ENCODE data around the gene CDH5. TPM values are rescaled to one million over a fixed set of nuclear protein-coding genes. Genes with fewer than 3 reads are reported as not detected.

CDH5 gene
- total RNA-seq, 2 experiments from 2014 or later = not detected

DNA sequence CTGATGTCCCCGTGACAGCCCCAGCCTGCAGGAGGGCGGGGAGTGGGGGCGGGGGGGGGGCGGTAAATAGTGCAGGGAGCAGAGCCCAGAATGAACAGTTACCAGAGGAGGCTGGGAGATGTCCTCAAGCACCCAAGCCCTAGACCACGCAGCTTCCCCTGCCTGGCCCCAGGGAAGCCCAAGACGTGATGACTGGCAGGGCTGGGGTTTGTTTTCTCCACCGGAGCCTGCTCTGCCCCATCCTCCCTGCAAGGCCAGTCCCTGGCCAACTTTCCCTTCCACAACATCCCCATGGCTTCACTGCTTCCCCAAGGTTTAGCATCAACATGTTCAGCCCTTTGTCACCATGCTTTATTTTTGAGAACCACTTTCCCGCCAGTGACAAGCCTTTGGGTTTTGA lies 59.2 kb downstream of the CDH5 start:
- Mint-ChIP-seq H3K27ac (no peak overlapping the region), H3K9me3 (no peaks in the 10 kb centered on the region), H3K27me3 (peaks cover 73% of the 10 kb centered on the region), H3K36me3 (ENCODE audit: low read depth) (no peaks in the 10 kb centered on the region), H3K4me3 (no peak overlapping the region), H3K4me1 (no peaks in the 10 kb centered on the region)
- ChIA-PET CTCF (interaction anchor here (1.1 kb wide), 1 partner anchor 54 kb away, joined by 4 read pairs; no protein-coding TSS in a partner anchor), POLR2A (no interaction called here)
- no peak for DNase-seq

DNA sequence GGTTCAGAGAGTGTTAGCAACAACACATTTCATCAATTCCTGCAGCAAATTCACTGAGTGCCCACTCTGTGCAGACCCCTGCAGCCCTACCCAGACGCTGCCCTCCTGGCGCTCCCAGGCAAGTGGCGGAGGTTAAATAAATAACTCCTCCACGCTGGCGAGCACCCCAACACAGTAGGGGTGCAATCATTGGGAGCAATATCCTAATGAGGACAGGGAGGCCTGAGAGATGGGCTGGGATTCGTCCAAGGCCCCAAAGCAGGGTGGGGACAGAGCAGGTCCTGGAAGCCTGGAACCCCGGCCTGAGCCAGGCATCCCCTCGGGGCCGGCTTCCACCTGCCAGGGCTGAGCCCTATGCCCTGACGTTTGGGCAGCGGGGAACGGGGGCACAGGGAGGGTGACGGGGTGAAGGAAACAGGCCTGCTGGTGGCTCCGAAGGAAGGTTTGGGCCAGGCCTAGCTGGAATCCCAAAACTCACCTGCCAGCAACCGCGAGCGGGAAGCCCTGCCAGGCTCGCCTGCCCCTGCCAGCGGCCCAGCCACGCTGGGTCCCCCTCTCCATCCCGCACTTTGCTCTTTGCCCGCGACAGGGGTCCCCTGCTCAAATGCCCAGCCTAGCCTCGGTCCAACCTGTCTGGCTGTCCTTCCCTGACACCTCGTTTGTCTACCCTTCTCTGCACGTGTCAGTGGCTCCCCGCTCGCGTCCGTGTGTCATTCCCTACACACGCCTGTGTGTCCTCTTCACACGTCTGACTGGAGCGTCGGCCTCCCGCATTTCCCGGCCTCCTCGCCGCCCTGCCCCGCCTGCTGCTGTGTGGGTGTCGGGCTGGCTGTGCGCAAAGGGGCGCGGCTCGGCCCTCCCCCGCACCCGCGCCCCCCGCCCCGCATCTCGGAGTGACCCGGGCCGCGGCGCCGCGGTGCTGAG lies 59.9 kb downstream of the CDH5 start:
- no peak for DNase-seq
- Mint-ChIP-seq H3K27me3 (peaks cover 74% of the 10 kb centered on the region), H3K36me3 (ENCODE audit: low read depth) (no peaks in the 10 kb centered on the region), H3K9me3 (no peaks in the 10 kb centered on the region), H3K4me1 (no peaks in the 10 kb centered on the region), H3K4me3 (no peak overlapping the region), H3K27ac (no peak overlapping the region)
- ChIA-PET POLR2A (no interaction called here), CTCF (interaction anchor here (1.1 kb wide), 1 partner anchor 53 kb away, joined by 4 read pairs; no protein-coding TSS in a partner anchor)

DNA sequence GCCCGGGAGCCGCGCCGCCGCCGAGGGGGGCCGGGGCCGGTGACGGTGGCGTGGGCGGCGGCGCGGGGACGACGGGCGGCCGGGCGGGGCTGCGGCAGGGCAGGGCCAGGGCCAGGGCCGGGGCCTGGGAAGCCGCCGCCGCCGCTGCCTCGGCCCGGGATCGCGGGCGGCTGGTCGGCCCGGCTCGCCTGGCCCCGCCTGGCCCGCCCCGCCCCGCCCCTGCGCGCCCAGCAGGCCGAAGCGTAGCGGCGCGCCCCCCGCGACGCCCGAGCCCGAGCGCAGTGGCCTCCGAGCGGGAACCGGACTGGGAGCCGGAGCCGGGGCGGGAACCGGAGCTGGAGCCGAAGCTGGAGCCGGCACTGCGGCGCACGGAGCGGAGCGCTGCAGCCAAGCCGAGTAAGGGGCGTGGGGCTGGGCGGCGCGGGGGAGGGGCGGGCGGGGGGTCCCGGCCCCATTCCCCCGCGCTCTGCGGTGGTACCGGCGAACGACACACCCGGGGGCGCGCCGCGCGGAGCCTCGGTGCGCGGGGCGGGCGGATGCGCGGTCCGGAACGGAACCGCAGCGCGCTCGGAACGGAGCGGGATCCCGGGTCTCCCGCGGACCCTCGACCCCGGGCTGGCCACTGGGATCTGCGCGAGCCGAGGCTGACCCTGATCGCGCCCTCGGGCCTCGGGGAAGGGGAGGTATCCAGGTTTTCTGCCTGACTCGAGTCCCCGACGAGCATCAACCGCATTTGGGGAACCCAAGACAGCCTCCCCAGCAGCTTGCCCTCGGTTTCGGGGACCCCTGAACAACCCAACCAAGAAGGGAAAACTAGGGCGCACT lies 60.8 kb downstream of the CDH5 start, which contains the start of gene BEAN1:
TSS of gene BEAN1 (plus strand) at position 260 of the 825 bp plus-strand sequence. CDS start 10,382 bp downstream, outside the sequence.
- Mint-ChIP-seq H3K27me3 (peaks cover 76% of the 10 kb centered on the region), H3K4me1 (no peaks in the 10 kb centered on the region), H3K9me3 (no peaks in the 10 kb centered on the region), H3K27ac (no peak within 1 kb of the TSS), H3K4me3 (no peak within 1 kb of the TSS), H3K36me3 (ENCODE audit: low read depth) (no peaks in the 10 kb centered on the region)
- POLR2A ChIA-PET = no interaction called here
- CTCF ChIA-PET = interaction anchor here (0.8 to 1.1 kb wide), 3 partner anchors 10 to 29 kb away, joined by 3 read pairs; no protein-coding TSS in a partner anchor
- no peak for DNase-seq

DNA sequence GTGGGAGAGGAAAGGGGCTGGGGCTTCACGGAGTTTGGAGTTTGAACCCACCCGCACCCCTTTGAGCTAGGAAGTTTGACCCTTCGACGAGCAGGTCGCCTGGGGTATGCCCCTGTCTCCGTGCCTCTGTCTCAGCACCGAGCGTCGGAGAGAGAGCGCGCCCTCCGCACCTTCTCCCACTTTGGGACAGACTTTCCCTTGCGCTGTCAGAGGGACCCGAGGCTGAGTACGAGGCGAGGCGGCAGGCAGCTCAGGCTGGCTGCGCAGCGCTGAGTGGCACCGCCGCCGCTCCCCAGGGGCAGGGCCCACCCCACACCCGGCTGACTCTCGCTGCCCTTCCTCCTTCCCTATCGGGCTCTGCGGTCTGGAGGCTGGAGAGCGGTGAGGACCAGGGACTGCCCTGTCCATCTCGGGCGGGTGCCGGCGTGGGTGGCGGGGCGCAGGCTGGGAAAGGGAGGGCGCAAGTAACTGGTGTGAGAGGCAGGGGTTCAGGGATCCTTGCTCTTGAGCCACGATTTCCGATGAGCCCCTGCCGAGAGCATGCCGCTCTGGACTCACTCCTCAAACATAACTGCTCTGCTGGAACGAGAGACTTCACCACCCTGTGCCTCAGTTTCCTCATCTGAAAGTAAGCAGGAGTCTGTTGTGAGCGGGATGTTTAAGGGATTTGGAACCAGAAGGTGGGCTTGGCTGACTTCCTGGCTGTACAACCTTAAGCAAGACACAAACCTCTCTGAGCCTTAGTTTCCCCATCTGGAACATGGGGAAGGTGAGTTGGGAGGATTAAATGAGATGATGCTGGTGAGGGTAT lies 61.6 kb downstream of the CDH5 start:
- H3K27ac Mint-ChIP-seq = no peak overlapping the region
- no peak for DNase-seq
- POLR2A ChIA-PET = no interaction called here
- no peak overlapping the region for H3K4me3 Mint-ChIP-seq
- CTCF ChIA-PET = interaction anchor here (0.8 to 1.1 kb wide), 3 partner anchors 9 to 28 kb away, joined by 3 read pairs; no protein-coding TSS in a partner anchor
- no peaks in the 10 kb centered on the region for H3K36me3 Mint-ChIP-seq (ENCODE audit: low read depth)
- peaks cover 74% of the 10 kb centered on the region for H3K27me3 Mint-ChIP-seq
- H3K4me1 Mint-ChIP-seq = no peaks in the 10 kb centered on the region
- no peaks in the 10 kb centered on the region for H3K9me3 Mint-ChIP-seq

DNA sequence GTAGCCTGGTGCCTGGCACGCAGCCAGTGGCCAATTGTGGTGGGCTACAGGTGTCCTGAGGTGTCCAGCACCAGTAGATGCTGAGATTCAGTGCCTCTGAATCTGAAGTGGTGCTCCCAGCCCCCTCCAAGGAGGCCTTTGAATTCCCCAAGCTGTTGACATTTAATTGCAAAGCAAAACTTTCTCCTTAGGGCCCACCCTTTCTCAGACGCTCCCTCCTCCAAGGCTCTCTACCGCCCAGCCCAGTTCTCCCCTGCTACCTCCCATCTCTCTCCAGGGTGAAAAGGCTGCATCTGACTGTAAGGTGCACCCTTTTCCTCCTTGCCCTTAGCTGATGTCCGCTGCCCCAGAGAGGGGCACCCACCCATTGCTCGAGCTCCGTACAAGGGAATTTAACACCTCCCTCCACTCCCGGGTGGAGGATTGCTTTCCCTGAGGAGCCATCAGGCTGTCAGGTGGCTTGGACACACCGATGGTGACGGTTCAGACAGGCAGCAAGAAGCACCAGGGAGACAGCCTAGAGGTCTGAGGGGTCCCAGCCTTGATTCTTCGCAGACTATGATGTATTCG lies 62.3 kb downstream of the CDH5 start:
- H3K27me3 Mint-ChIP-seq = peaks cover 73% of the 10 kb centered on the region
- no peaks in the 10 kb centered on the region for H3K4me1 Mint-ChIP-seq
- ChIA-PET POLR2A (no interaction called here), CTCF (interaction anchor here (1.2 kb wide), 1 partner anchor 11 kb away, joined by 4 read pairs; no protein-coding TSS in a partner anchor)
- H3K36me3 Mint-ChIP-seq (ENCODE audit: low read depth) = no peaks in the 10 kb centered on the region
- no peaks in the 10 kb centered on the region for H3K9me3 Mint-ChIP-seq
- H3K4me3 Mint-ChIP-seq = no peak overlapping the region
- H3K27ac Mint-ChIP-seq = no peak overlapping the region
- no peak for DNase-seq

DNA sequence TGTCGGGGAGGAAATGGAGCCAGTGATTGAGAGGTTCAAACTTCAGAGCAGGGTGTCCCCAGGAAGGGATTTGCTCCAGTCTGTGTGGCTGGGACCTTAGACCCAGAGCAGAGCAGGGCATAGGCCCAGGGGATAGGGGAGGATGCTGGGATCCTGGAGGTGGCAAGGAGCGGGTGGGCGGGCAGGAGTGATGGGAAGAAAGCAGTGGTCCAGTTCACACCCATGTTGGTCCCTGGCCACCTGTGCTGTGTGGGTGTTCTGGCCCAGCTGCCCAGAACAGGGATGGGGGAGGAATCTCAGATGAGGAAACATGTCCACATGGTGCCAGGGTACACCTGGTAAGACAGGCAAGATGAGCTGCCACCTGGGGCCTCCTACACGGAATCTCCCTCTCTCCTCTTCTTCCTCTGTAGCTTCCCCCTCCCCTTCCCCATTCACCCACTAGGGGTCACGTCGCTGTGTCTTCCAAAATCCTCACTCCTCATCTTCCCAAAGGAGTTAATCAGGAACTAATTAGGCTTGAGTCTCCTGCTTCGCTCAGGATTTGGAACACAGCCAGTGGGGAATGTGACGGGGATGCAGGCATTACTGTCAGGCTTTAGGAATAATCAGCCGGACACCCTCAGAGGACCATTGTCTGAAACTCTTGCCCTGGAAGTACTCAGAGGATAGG lies 62.9 kb downstream of the CDH5 start:
- no peak overlapping the region for H3K4me3 Mint-ChIP-seq
- POLR2A ChIA-PET = no interaction called here
- CTCF ChIA-PET = interaction anchor here (1.2 kb wide), 1 partner anchor 10 kb away, joined by 4 read pairs; no protein-coding TSS in a partner anchor

DNA sequence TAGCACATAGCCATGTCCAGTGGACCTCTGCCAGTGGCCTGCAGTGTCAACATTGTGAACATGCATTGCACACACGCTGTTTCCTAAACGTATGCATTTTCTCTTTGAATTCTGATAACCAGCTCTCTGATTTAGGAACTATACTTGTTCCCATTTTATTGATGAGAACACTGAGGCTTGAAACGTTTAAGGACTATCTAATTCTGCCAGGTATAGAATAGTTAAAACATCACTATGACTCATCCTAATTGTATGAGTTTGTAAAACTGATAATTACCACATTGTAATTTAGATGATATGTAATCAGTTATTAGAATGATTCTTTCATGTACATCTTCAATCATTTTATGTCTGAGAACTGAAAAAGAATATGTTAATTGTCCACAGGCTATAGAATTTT lies 63.7 kb downstream of the CDH5 start:
- H3K27me3 Mint-ChIP-seq = peaks cover 61% of the 10 kb centered on the region
- CTCF ChIA-PET = interaction anchor here (1.2 kb wide), 1 partner anchor 9 kb away, joined by 4 read pairs; no protein-coding TSS in a partner anchor
- no peaks in the 10 kb centered on the region for H3K9me3 Mint-ChIP-seq
- DNase-seq = no peak
- no peaks in the 10 kb centered on the region for H3K4me1 Mint-ChIP-seq
- H3K27ac Mint-ChIP-seq = no peak overlapping the region
- H3K4me3 Mint-ChIP-seq = no peak overlapping the region
- POLR2A ChIA-PET = no interaction called here
- H3K36me3 Mint-ChIP-seq (ENCODE audit: low read depth) = no peaks in the 10 kb centered on the region

More for the DNA sequence above, 62.9 kb downstream of the CDH5 start:
- Mint-ChIP-seq H3K36me3 (ENCODE audit: low read depth) (no peaks in the 10 kb centered on the region), H3K27ac (no peak overlapping the region), H3K27me3 (peaks cover 69% of the 10 kb centered on the region), H3K4me1 (no peaks in the 10 kb centered on the region), H3K9me3 (no peaks in the 10 kb centered on the region)
- DNase-seq = no peak

DNA sequence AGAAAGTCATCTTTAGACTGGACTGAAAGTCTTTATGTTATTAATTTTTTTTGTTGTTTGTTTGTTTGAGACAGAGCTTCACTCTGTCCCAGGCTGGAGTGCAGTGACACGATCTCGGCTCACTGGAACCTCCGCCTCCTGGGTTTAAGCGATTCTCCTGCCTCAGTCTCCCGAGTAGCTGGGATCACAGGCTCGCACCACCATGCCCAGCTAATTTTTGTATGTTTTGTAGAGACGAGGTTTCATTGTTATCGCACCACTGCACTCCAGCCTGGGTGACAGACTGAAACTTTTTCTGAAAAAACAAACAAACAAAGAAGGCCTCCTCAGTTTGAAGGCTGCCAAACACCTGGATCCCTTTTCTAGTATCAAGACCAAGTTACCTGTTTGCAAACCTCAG lies 65.3 kb downstream of the CDH5 start:
- H3K4me1 Mint-ChIP-seq = no peaks in the 10 kb centered on the region
- H3K9me3 Mint-ChIP-seq = no peaks in the 10 kb centered on the region
- POLR2A ChIA-PET = no interaction called here
- CTCF ChIA-PET = no interaction called here
- no peak overlapping the region for H3K27ac Mint-ChIP-seq
- DNase-seq = no peak
- peaks cover 48% of the 10 kb centered on the region for H3K27me3 Mint-ChIP-seq
- no peaks in the 10 kb centered on the region for H3K36me3 Mint-ChIP-seq (ENCODE audit: low read depth)
- H3K4me3 Mint-ChIP-seq = no peak overlapping the region

DNA sequence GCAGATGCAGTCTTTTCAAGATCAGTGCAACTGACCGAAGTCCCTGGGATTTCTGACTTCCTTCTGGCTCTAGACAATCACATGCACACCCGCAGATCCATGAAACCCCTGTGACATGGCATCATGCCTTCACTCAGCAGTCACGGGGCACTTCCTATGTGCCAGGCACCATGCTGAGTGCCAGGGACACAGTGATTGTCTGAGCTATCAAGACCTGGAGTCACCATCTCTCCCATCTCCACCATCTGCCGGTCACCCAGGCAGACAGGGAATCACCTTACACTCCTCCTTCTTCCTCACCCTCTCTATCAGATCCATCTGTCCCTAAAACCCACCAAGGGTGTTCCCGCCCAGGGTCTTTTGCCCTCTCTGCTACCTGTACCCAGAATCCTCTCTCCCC lies 65.9 kb downstream of the CDH5 start:
- no peak for DNase-seq
- ChIA-PET CTCF (no interaction called here), POLR2A (no interaction called here)
- Mint-ChIP-seq H3K4me3 (no peak overlapping the region), H3K27ac (no peak overlapping the region), H3K4me1 (no peaks in the 10 kb centered on the region), H3K36me3 (ENCODE audit: low read depth) (no peaks in the 10 kb centered on the region), H3K9me3 (no peaks in the 10 kb centered on the region), H3K27me3 (peaks cover 48% of the 10 kb centered on the region)

DNA sequence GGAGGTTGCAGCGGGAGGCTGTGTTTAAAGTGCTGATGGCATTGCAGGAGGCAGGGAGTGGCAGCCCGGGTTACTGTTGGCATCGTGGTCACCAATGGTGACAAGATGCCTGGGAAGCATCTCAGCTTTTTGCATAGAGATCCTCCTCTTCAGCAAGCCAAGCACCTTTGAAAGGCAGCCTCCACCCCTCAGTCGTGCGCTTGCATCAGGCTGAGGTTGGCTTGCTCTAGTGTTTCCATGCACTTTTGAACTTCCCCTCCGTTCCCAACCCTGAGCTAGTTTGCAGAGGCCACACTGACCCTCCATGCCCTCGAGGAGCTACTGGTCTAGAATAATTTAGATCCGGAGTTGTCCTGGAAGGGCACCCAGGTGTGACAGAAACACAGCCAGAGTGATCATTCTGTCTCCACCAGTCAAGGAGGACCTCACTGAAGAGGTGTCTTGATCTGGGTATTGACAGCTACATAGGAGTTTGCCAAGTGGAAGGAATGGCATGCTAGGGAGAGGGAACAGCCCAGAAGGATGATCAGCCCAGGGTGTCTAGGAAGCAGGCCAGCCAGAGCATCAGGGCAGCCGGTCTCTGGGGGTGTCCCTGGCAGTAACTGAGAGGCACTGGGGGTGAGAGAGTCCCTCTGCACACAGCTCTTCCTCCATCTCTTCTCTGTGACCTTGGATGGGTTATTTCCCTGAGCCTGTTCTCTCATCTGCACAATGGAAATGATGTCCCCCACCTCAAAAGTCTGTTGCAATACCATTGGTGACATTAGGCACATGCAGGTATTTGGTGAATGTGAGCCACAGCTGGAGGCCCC lies 68.3 kb downstream of the CDH5 start:
- ChIA-PET POLR2A (no interaction called here), CTCF (interaction anchor here (0.5 kb wide), 1 partner anchor 20 kb away, joined by 3 read pairs; no protein-coding TSS in a partner anchor)
- H3K4me3 Mint-ChIP-seq = no peak overlapping the region
- H3K9me3 Mint-ChIP-seq = no peaks in the 10 kb centered on the region
- H3K27me3 Mint-ChIP-seq = peaks cover 30% of the 10 kb centered on the region
- no peaks in the 10 kb centered on the region for H3K4me1 Mint-ChIP-seq
- H3K36me3 Mint-ChIP-seq (ENCODE audit: low read depth) = no peaks in the 10 kb centered on the region
- DNase-seq = no peak
- H3K27ac Mint-ChIP-seq = no peak overlapping the region

DNA sequence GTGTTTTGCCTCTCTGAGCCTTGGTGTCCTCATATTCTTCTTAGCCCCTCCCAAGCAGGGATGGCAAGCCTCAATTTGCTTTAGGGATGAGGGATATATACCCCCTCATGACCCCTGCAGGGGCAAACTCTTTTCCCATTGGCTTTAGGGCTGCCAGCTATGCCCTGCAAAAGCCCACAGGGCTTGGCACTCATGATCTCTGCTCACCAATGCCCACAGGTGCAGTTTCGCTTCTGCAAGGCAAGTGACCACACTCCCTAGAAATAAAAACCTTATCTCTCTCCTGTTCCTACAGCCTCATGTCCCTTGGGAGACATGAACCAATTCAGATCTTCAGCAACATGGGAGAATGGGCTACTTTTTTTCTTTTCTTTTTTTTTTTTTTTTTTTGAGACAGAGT lies 69.4 kb downstream of the CDH5 start:
- Mint-ChIP-seq H3K4me3 (no peak overlapping the region), H3K27ac (no peak overlapping the region), H3K27me3 (peaks cover 24% of the 10 kb centered on the region), H3K36me3 (ENCODE audit: low read depth) (no peaks in the 10 kb centered on the region), H3K4me1 (no peaks in the 10 kb centered on the region), H3K9me3 (no peaks in the 10 kb centered on the region)
- CTCF ChIA-PET = interaction anchor here (0.6 kb wide), 2 partner anchors 72 to 173 kb away, joined by 3 read pairs; no protein-coding TSS in a partner anchor
- POLR2A ChIA-PET = interaction anchor here (0.7 kb wide), 1 partner anchor 20 kb away, joined by 6 read pairs; no protein-coding TSS in a partner anchor
- no peak for DNase-seq

Data from activated CD4-positive, alpha-beta T cell treated with anti-CD3 and anti-CD28 coated beads, Interleukin-2, amount 10 ng/mL, durations not matched to agents 7 days and 5 days (primary cell).